ENCODE data around the gene FLT3. TPM values are rescaled to one million over a fixed set of nuclear protein-coding genes. Genes with fewer than 3 reads are reported as not detected.

Gene FLT3
- total and polyA plus RNA-seq, 10 of the 15 experiments (the other 5 are each of a cell fraction or from before 2014, with no cell fraction given): 0.04 to 0.19 (median 0.11) TPM; not detected in 1

- BruUV-seq (replicated peaks): no TSS peak
- no peak for FAIRE-seq
- no peaks in the 10 kb centered on the region for H3K79me2 ChIP-seq (ENCODE audit: control insufficient read depth, insufficient read depth, low read length)
- SMC1A ChIA-PET (ENCODE audit: uncharacterized antibody, unreplicated experiment): interaction anchor here (0.9 to 2.0 kb wide), 5 partner anchors 16 to 372 kb away, joined by 3 to 11 read pairs (median 3); no protein-coding TSS in a partner anchor
- CTCF ChIA-PET: interaction anchor here (0.6 kb wide), 2 partner anchors 424 to 908 kb away, joined by 3 to 6 read pairs; no protein-coding TSS in a partner anchor
- RAD21 ChIA-PET (ENCODE audit: unreplicated experiment): interaction anchor here (0.8 to 1.0 kb wide), 3 partner anchors 17 to 39 kb away, joined by 3 to 4 read pairs (median 3); no protein-coding TSS in a partner anchor
- peaks cover 43% of the 10 kb centered on the region for H3K4me1 ChIP-seq (ENCODE audit: control insufficient read depth, insufficient read depth, low read length)
- POLR2A ChIA-PET: interaction anchor here (1.0 to 1.2 kb wide), 2 partner anchors 8 to 10 kb away, joined by 3 read pairs; no protein-coding TSS in a partner anchor
- no peak overlapping the region for H3K4me2 ChIP-seq (ENCODE audit: control insufficient read depth, insufficient read depth)
- H4K20me1 ChIP-seq (ENCODE audit: control insufficient read depth, insufficient read depth): no peaks in the 10 kb centered on the region
- H3K9ac ChIP-seq (ENCODE audit: control insufficient read depth, insufficient read depth, low read length): no peak overlapping the region
- intact Hi-C loops (cut with micrococcal nuclease; ENCODE audit: unreplicated experiment): loop anchor here (10.0 kb wide), 1 partner anchor 602 kb away; the partner anchor contains the start of gene POMP
- no peak overlapping the region for H3K4me3 ChIP-seq
- H2AFZ ChIP-seq (ENCODE audit: control insufficient read depth, low read depth, low read length): no peak overlapping the region
- no peak for DNase-seq (ENCODE audit: low read depth, low spot score)
- in situ Hi-C loops (cut with MboI): no loop called here
- H3K27ac ChIP-seq (ENCODE audit: control insufficient read depth, insufficient read depth): no peak overlapping the region
- 0 out of 3 replicates have a peak, but pooled peaks of 1 of the 2 experiments have one; percentile 10 for TF ChIP-seq EGR1 (IDR thresholded peaks at IDR 0.05; ENCODE audit: borderline replicate concordance in 1 of 2, low read depth in 2 of 2, low read length in 2 of 2)
- no peak for TF ChIP-seq ZBTB40 (IDR thresholded peaks at IDR 0.05; ENCODE audit: borderline replicate concordance)
- H3K27me3 ChIP-seq (replicated peaks in 1 of 2; ENCODE audit: control insufficient read depth in 2 of 2, insufficient read depth in 2 of 2, low read length in 1 of 2): no peaks in the 10 kb centered on the region
- no peaks in the 10 kb centered on the region for H3K36me3 ChIP-seq (ENCODE audit: control insufficient read depth in 2 of 2, insufficient read depth in 2 of 2, low read length in 1 of 2)
- no peaks in the 10 kb centered on the region for H3K9me3 ChIP-seq (replicated peaks; ENCODE audit: control insufficient read depth, insufficient read depth, low read length)
- no peak for ATAC-seq
Observed at GRCh38 chr13:28052945-28053344, 47.4 kb downstream of the FLT3 start.
